HepG2 (cell line): ENCODE measurements around the gene APBB1IP. TPM values are rescaled to one million over a fixed set of nuclear protein-coding genes. Genes with fewer than 3 reads are reported as not detected.
"Not testable (repeated sequence)": the region's sequence is repeated elsewhere in the genome, so short reads cannot be mapped to it uniquely, and the experiment has no call there.

Experiments used
- ATAC-seq: fragments of 200-7000 bp; cut with Tn5 transposase; 3 replicates; pipeline ENCODE4 v1.9.1; 2020; ENCODE audit warnings: mild to moderate bottlenecking, moderate library complexity
- BruUV-seq: library from RNA; stranded (reverse); fragments of 400-500 nt; replicated peaks from 2 replicates; lab custom pipeline; 2021; lab: Mats Ljungman, UMichigan
- CTCF ChIA-PET: fragments of 300-600 bp; formaldehyde crosslinking; extraction: SDS; loops from one replicate; lab custom pipeline; 2021; ENCODE audit warnings: low total read pairs, inconsistent platforms, low intra/inter-chr PET ratio; lab: Yijun Ruan, JAX
- POLR2A ChIA-PET: fragments of 350-600 bp; sonication (Branson Sonifier 250); formaldehyde crosslinking; loops from one replicate; lab custom pipeline; 2020; ENCODE audit warnings: antibody characterized with exemption, inconsistent platforms; lab: Yijun Ruan, JAX
- DNase-seq: peaks from one replicate; pipeline ENCODE4 v3.0.0-alpha.2; 2015; ENCODE audit warnings: low spot score
- FAIRE-seq: peaks from 3 replicates; lab custom pipeline; 2011; peaks lifted over from hg19 to GRCh38; lab: Jason Lieb, UNC
- H2AFZ ChIP-seq: one replicate; pipeline ENCODE4 v1.6.1; 2011; ENCODE audit warnings: low read length, inconsistent platforms
- H3K27ac ChIP-seq: fragments of 300-600 bp; 3 replicates; pipeline ENCODE4 v1.8.0; 2011; ENCODE audit warnings: mixed run types, mild to moderate bottlenecking, mixed read lengths, low read length, inconsistent platforms; ENCODE audit not compliant: insufficient read depth; ENCODE audit errors: extremely low read length
- H3K27me3 ChIP-seq, 2 experiments: fragments of 200-600 bp in 1 of 2; 2 replicates in 1 of 2; 3 replicates in 1 of 2; pipeline versions ENCODE4 v1.6.0 to v1.8.0; 2011; ENCODE audit warnings: low read length in 2 of 2, mild to moderate bottlenecking in 2 of 2, moderate library complexity in 2 of 2, inconsistent platforms in 1 of 2; ENCODE audit not compliant: insufficient read depth in 2 of 2, control insufficient read depth in 1 of 2
- H3K36me3 ChIP-seq, 2 experiments: fragments of 200-600 bp in 1 of 2; replicated peaks in 1 of 2; 2 replicates in 1 of 2; 3 replicates in 1 of 2; pipeline versions ENCODE4 v1.5.1 to v1.8.0; 2011; ENCODE audit warnings: low read length in 2 of 2, inconsistent platforms in 1 of 2; ENCODE audit not compliant: insufficient read depth in 2 of 2, control insufficient read depth in 1 of 2
- H3K4me1 ChIP-seq: 2 replicates; pipeline ENCODE4 v1.5.1; 2012; ENCODE audit warnings: low read length, inconsistent platforms; ENCODE audit not compliant: insufficient read depth
- H3K4me2 ChIP-seq: 2 replicates; pipeline ENCODE4 v1.6.0; 2011; ENCODE audit warnings: low read depth, low read length, inconsistent platforms
- H3K4me3 ChIP-seq, 3 experiments: fragments of 200-600 bp in 1 of 3; sonication (generic), shearing (Covaris generic) in 1 of 3; replicated peaks in 1 of 3; 2 replicates each; pipeline ENCODE4 v1.5.1; 2011 to 2016; ENCODE audit warnings: low read length in 3 of 3, inconsistent platforms in 2 of 3, low read depth in 2 of 3, mild to moderate bottlenecking in 2 of 3, control low read depth in 1 of 3, mixed read lengths in 1 of 3; ENCODE audit not compliant: insufficient read depth in 1 of 3
- H3K79me2 ChIP-seq: one replicate; pipeline ENCODE4 v1.6.1; 2011; ENCODE audit warnings: low read length, inconsistent platforms; ENCODE audit not compliant: insufficient read depth
- H3K9ac ChIP-seq: 2 replicates; pipeline ENCODE4 v1.6.0; 2011; ENCODE audit warnings: mild to moderate bottlenecking, low read depth, low read length, inconsistent platforms; ENCODE audit not compliant: insufficient read depth
- H3K9me3 ChIP-seq: 2 replicates; pipeline ENCODE4 v1.5.1; 2012; ENCODE audit warnings: mild to moderate bottlenecking, low read length
- H4K20me1 ChIP-seq: 2 replicates; pipeline ENCODE4 v1.6.0; 2011; ENCODE audit warnings: inconsistent platforms, mild to moderate bottlenecking, low read length, moderate library complexity; ENCODE audit not compliant: insufficient read depth
- ADNP ChIP-seq: sonication (generic); formaldehyde crosslinking; IDR thresholded peaks from 2 replicates; pipeline ENCODE4 v1.4.0; 2020; ENCODE audit warnings: missing genetic modification reagents
- CREM ChIP-seq, 2 experiments: sonication (generic) in 1 of 2; formaldehyde crosslinking in 1 of 2; IDR thresholded peaks; 2 replicates each; pipeline versions ENCODE4 v1.4.0 to v1.6.1; 2016 to 2020; ENCODE audit warnings: antibody characterized with exemption in 1 of 2, mild to moderate bottlenecking in 1 of 2, missing genetic modification reagents in 1 of 2
- KDM3A ChIP-seq: IDR thresholded peaks from 2 replicates; pipeline ENCODE4 v1.6.1; 2018; ENCODE audit warnings: low read depth, missing compliant biosample characterization
- ZNF10 ChIP-seq: sonication (generic); formaldehyde crosslinking; IDR thresholded peaks from 2 replicates; pipeline ENCODE4 v1.4.0; 2020; ENCODE audit warnings: mild to moderate bottlenecking, low read depth, missing genetic modification reagents, borderline replicate concordance
- ZNF263 ChIP-seq: sonication (generic); formaldehyde crosslinking; IDR thresholded peaks from 2 replicates; pipeline ENCODE4 v1.4.0; 2020; ENCODE audit warnings: missing genetic modification reagents
- ZNF275 ChIP-seq: sonication (generic); formaldehyde crosslinking; IDR thresholded peaks from 2 replicates; pipeline ENCODE4 v1.8.0; 2022; ENCODE audit warnings: missing genetic modification reagents, mild to moderate bottlenecking, inconsistent platforms, borderline replicate concordance
- ZNF335 ChIP-seq: sonication (generic); formaldehyde crosslinking; IDR thresholded peaks from 2 replicates; pipeline ENCODE4 v1.4.0; 2020; ENCODE audit warnings: missing genetic modification reagents
- ZNF784 ChIP-seq: sonication (generic); formaldehyde crosslinking; IDR thresholded peaks from 2 replicates; pipeline ENCODE4 v1.5.1; 2020; ENCODE audit warnings: missing genetic modification reagents, mild to moderate bottlenecking, borderline replicate concordance
- ZSCAN31 ChIP-seq: sonication (generic); formaldehyde crosslinking; IDR thresholded peaks from 2 replicates; pipeline ENCODE4 v1.5.0; 2020; ENCODE audit warnings: low read depth, mild to moderate bottlenecking, missing genetic modification reagents
- WGBS: methylation state at CpG from one replicate; pipeline ENCODE4 v1.1.6; 2017; ENCODE audit warnings: low lambda C conversion rate; 5-methylcytosine and 5-hydroxymethylcytosine counted together
- in situ Hi-C: cut with HindIII; loops from 2 replicates; pipeline ENCODE4 v1.10.0; 2017; ENCODE audit warnings: low pct_unique_long_range_greater_than_20kb; ENCODE audit not compliant: extremely low pct_ligation_motif_present
- intact Hi-C: fragments of 100-400 bp; cut with micrococcal nuclease; formaldehyde crosslinking; loops from one replicate; pipeline ENCODE4 v1.10.0; 2022; ENCODE audit not compliant: unreplicated experiment
- polyA plus RNA-seq, 8 experiments: library from polyadenylated mRNA; depleted of rRNA in 3 of 8; stranded (reverse) in 7 of 8; unstranded in 1 of 8; fragments of >200 nt; fragmentation: Illumina TruSeq in 4 of 8; extraction: Trizol in 4 of 8; gene quantifications; 2 replicates each; pipeline versions ENCODE4 v1.2.1 to v1.2.3, GENCODE V29; 2011 to 2016; ENCODE audit warnings: low read depth in 4 of 8, missing spikeins in 1 of 8, mixed read lengths in 1 of 8; ENCODE audit not compliant: insufficient read depth in 1 of 8
- total RNA-seq, 5 experiments: library from RNA; depleted of rRNA; stranded (reverse); fragments of >200 nt; fragmentation: Illumina TruSeq; extraction: Trizol; gene quantifications; 2 replicates each; pipeline ENCODE4 v1.2.3, GENCODE V29; 2016; ENCODE audit warnings: low read depth in 1 of 5

Gene APBB1IP
- total and polyA plus RNA-seq, 2 of the 13 experiments (the other 11 are each of a cell fraction or from before 2014, with no cell fraction given): 0.08 TPM; not detected in 1

GRCh38 chr10:26578371-26578770 lies 140.2 kb downstream of the APBB1IP start:
- intact Hi-C loops, H2AFZ ChIP-seq, H3K27ac ChIP-seq, BruUV-seq, H3K4me2 ChIP-seq, H3K9ac ChIP-seq, H4K20me1 ChIP-seq, CTCF ChIA-PET, FAIRE-seq, ATAC-seq, in situ Hi-C loops, H3K4me1 ChIP-seq, POLR2A ChIA-PET, H3K36me3 ChIP-seq, H3K9me3 ChIP-seq, DNase-seq, H3K4me3 ChIP-seq, H3K79me2 ChIP-seq: not testable (repeated sequence)
- WGBS: 16% methylated on average over 6 of the region's 6 CpGs
- H3K27me3 ChIP-seq: peaks cover 3 to 15% of the 10 kb centered on the region in 2 experiments; a peak in 1 of 5 replicates

GRCh38 chr10:26579256-26580063 lies 141.3 kb downstream of the APBB1IP start:
- ChIA-PET POLR2A (no interaction called here), CTCF (no interaction called here)
- no peak for ATAC-seq
- no TSS peak for BruUV-seq
- Histone ChIP-seq H4K20me1 (no peaks in the 10 kb centered on the region), H3K4me1 (no peaks in the 10 kb centered on the region), H3K36me3 (no peaks in the 10 kb centered on the region), H3K27ac (no peak overlapping the region), H3K79me2 (no peaks in the 10 kb centered on the region), H2AFZ (no peak overlapping the region), H3K9me3 (no peaks in the 10 kb centered on the region), H3K9ac (no peak overlapping the region), H3K27me3 (peaks cover 4 to 25% of the 10 kb centered on the region in 2 experiments; a peak in 2 of 5 replicates), H3K4me3 (no peak overlapping the region), H3K4me2 (no peak overlapping the region)
- FAIRE-seq: no peak
- no peak for TF ChIP-seq ZSCAN31
- no peak for TF ChIP-seq ZNF275
- TF ChIP-seq ZNF335 (CRISPR knock-in tag): no peak
- no peak for TF ChIP-seq CREM (IDR thresholded peaks at IDR 0.05)
- TF ChIP-seq CREM (CRISPR knock-in tag; IDR thresholded peaks at IDR 0.05): no peak
- TF ChIP-seq ADNP (CRISPR knock-in tag): no peak
- TF ChIP-seq ZNF784 (CRISPR knock-in tag): no peak
- TF ChIP-seq ZNF263 (CRISPR knock-in tag): no peak
- no peak for TF ChIP-seq KDM3A (CRISPR knock-in tag)
- no peak for TF ChIP-seq ZNF10 (CRISPR knock-in tag)
- in situ Hi-C loops: no loop called here
- intact Hi-C loops: no loop called here
- WGBS: 50% methylated on average over 16 of the region's 26 CpGs
- no peak for DNase-seq
